Measurements from ENCODE around the gene KRT73.

- TF ChIP-seq CTCF (IDR thresholded peaks at IDR 0.05) (no peak), POLR2A (IDR thresholded peaks at IDR 0.05) (no peak), POLR2AphosphoS5 (IDR thresholded peaks at IDR 0.05) (no peak)
Measured at GRCh38 chr12:52615912-52616311, 2.4 kb downstream of the KRT73 start.
